GM18909 (cell line): ENCODE results near the gene TBC1D2.
A peak's percentile ranks its signal among the peaks of the same experiment; 100 is the strongest.
"Not testable (repeated sequence)": the region's sequence is repeated elsewhere in the genome, so short reads cannot be mapped to it uniquely, and the experiment has no call there.

Experiments
- ATAC-seq: cut with Tn5 transposase; IDR thresholded peaks from one replicate; pipeline ENCODE4 v1.9.1; 2021; ENCODE audit warnings: mild to moderate bottlenecking; ENCODE audit not compliant: unreplicated experiment, poor library complexity

The TBC1D2 gene, protein sequence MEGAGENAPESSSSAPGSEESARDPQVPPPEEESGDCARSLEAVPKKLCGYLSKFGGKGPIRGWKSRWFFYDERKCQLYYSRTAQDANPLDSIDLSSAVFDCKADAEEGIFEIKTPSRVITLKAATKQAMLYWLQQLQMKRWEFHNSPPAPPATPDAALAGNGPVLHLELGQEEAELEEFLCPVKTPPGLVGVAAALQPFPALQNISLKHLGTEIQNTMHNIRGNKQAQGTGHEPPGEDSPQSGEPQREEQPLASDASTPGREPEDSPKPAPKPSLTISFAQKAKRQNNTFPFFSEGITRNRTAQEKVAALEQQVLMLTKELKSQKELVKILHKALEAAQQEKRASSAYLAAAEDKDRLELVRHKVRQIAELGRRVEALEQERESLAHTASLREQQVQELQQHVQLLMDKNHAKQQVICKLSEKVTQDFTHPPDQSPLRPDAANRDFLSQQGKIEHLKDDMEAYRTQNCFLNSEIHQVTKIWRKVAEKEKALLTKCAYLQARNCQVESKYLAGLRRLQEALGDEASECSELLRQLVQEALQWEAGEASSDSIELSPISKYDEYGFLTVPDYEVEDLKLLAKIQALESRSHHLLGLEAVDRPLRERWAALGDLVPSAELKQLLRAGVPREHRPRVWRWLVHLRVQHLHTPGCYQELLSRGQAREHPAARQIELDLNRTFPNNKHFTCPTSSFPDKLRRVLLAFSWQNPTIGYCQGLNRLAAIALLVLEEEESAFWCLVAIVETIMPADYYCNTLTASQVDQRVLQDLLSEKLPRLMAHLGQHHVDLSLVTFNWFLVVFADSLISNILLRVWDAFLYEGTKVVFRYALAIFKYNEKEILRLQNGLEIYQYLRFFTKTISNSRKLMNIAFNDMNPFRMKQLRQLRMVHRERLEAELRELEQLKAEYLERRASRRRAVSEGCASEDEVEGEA

DNA sequence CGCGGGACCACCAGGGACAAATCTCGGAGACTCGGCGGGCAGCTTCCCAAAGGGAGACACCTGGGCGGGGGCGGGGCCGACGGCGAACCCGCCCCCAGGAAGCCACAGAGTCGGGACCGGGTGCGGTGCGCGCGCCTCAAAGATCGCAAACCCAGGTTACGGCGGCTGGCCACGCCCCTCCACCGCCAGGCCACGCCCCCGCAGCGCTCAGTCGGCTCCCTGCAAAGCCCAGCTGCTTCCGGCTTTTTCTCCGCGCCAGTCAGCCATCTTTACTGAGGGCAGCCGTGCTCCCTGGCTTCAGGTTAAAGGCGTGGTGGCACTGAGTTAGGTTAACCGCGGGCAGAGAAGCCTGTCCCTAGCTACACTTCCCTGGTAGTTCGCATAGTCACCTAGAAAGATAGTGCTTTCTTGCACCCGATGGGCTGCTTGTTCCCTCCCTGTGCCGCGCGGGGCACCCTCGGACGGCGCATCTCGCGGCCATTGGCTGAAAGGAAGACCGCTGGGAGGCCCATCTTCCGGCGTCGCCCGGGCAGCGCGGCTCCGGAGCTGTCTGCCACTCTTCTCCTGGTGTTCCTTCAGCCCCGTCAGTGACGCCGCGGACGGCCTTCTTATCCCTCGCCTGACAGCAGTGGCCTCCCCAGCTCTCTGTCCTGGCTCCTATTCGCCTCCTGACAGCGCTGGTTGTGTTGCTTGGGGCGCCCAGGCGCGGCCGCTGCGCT, at the start of gene TBC1D2:
TSS of gene TBC1D2 (minus strand) at position 72 of the 719 bp plus-strand sequence. CDS start 108 bp downstream, outside the sequence.
- ATAC-seq = peak; percentile 92

- ATAC-seq = no peak
Observed at GRCh38 chr9:98304381-98304780, 48.9 kb upstream of the TBC1D2 start.

- ATAC-seq = no peak
Observed at GRCh38 chr9:98303633-98304125, 48.2 kb upstream of the TBC1D2 start.

DNA sequence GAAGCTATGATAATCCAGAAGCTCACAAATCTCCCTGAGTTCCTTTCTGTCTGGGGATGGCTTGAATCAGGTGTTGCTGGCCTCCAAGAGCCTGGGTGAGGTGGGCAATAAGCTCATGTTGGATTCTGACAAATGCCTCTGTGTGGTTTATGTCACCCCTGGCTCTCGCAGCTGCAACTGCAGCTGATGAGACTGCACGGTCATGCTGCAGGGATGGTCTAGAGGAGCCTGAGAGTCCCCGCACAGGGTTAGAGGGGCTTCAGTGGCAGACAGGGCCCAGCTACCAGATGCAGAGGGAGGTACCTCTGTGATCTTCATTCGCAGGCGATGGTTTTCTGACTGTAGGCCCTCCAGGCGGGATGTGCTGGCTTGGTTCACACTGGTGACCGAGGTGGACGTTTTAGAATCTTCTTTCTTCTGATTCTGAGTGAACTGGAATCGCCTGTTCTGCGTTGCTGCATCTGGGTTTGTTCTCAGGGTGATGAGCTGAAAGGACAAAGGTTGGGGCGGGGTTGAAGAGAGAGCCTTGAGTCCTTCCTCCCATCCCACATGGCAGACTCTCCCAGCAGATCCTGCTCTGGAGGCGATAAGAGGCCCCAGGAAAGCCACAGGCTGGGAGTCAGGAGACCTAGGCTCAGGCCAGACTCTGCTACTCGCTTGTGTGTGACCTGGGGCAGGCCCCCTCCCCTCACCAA, 47.6 kb upstream of the TBC1D2 start:
- ATAC-seq = no peak

DNA sequence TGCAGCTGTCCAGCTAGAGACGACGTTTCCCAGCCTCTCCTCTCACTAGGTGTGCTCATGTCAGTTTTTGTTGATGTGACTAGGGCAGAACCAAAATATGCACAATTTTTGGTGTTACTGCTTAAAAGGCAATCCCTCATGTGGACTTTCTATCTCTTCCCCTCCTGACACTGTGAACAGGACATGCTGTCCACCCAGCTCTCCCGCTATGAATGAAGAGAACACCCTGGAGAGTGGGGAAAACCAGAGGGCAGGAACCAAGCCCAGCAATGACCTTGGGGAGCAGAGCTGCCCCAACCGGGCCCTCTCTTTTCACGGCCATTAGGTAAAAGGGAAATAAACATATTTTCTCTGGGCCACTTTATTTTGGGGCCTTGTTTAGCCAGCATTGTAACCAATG, 46.7 kb upstream of the TBC1D2 start:
- ATAC-seq = no peak

GRCh38 chr9:98300611-98301010, 45.2 kb upstream of the TBC1D2 start:
- ATAC-seq = no peak

GRCh38 chr9:98298476-98298875, 43.0 kb upstream of the TBC1D2 start:
- no peak for ATAC-seq

- ATAC-seq = no peak
Observed at GRCh38 chr9:98295824-98296223, 40.4 kb upstream of the TBC1D2 start.

DNA sequence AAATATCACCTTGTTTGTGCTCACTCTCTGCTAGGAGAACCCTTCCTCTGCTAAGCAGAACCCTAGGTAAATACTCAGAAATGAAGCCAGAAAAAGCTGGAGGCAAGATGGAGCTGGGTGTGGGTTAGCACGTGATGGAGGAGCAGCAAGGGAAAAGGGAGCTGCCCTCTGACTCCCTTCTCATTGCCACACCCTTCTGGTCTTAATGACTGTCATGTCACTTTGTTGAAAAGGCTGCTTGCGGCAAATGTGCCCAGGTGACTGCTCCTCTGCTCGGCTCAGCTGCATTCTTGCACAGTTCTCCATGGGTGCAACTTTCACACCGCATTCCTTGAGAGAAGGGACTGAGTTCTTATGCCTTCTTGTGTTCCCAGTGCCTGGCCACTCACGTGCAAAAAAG, 36.4 kb upstream of the TBC1D2 start:
- no peak for ATAC-seq

DNA sequence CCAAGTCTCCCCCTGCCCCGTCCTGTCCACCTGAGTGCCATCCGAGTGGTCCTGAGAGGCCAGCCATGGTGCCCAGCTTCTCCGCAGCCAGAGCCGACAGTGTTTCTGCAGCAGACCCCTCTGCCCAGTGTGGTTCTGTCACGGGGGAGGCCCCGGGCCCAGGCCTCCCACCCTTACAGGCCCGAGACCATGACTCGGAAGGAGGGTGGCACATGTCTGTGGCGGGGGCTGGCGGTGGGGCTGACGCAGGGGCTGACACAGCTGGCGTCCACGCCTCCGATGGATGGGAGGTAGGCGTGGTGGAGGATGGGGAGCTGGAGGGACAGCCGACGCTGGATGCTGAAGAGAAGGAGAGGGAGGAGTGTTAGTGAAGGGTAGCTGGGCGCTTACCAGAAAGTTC, 35.0 kb upstream of the TBC1D2 start:
- no peak for ATAC-seq

DNA sequence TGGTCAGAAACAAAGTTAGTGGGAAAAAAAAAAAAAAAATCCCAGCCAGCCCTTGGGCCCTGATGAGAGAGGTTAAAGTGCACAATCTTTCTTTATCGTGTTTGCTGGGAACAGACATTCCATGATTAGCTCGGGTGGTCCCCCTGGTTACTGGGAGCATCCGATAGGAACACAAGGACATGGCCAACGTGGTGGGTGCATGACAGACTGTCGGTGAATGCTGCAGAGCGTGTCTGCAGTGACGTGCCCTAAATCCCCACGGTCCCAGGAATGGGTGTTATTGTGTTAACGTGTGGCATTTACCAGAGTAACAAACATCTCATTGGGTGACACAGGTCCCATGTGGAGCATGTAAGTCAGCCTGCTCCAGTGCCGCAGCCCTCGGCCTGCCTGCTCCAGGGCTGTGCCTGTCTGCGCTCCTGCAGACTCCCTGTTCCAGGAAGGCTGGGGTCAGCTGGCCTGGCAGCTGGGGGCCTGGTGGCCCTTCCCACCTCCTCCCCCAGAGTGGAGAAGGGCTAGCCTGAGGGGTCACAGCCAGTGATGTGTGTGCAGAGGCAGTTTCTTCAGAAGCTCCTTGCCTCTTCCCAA, 34.3 kb upstream of the TBC1D2 start:
- ATAC-seq = no peak

DNA sequence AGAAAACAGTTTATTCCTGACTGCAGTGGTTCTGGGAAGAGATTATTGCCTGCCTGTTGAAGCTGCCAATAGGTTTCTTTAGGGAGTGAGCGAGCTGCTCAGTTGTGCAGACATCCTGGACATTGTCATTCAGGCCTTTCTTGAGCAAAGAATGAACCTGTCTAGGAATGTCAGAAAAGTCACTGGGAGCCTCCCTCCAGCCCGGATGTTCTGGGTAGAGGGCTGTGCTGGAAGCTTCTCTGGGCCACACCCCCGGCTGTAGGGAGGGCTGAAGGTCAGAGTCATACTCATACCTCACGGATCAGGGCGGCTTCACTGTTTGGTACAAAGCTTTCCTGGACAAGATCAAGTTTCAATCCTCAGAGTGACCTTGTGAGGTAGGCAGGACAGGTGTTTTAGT, 33.4 kb upstream of the TBC1D2 start:
- no peak for ATAC-seq

DNA sequence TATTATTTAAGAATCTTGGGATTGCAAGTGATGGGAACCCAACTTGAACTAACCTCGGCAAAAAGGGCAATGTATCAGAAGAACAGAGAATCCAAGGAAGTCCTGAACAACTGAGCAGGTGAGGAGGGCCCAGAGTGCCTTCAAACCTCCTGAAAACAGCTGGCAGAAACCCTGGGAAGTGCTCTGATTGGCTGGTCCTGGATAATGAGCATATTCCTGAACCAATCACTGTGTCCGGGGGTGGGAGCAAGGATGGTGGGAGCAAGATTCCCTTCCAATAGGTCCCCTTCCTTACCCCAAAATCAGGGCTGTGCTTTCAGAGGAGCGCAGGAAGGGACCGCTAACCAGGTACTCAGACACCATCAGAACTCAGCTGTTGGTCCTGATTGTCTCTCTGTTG, 31.9 kb upstream of the TBC1D2 start:
- ATAC-seq = no peak

- no peak for ATAC-seq
Observed at GRCh38 chr9:98285446-98285845, 30.0 kb upstream of the TBC1D2 start.

GRCh38 chr9:98284754-98285153, 29.3 kb upstream of the TBC1D2 start:
- no peak for ATAC-seq

DNA sequence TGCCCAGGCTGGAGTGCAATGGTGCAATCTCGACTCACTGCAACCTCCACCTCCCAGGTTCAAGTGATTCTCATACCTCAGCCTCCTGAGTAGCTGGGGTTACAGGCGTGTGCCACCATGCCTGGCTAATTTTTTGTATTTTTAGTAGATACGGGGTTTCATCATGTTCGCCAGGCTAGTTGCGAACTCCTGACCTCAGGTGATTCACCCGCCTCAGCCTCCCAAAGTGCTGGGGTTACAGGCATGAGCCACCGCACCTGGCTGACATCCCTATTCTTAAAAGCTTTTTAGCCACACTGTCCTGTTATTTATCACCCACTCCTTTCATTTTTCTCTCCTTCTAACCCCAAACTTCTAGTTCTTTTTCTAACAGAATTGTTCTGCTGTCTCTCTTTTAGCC, 27.7 kb upstream of the TBC1D2 start:
- not testable (repeated sequence) for ATAC-seq

DNA sequence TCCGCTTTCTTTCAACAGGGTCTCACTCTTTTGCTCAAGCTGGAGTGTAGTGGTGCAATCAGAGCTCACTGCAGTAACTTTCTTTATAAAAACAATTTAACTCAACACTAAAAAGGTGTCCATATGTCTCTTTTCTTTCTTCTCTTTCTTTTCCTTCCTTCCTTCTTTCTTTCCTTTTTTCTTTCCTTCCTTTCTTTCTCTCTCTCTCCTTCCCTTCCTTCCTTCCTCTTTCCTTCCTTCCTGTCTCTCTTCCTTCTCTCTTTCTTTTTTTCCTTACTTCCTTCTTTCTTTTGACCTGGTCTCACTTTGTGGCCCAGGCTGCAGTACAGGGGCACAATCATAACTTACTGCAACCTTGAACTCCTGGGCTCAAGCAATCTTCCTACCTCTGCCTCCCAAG, 25.8 kb upstream of the TBC1D2 start:
- no peak for ATAC-seq

GRCh38 chr9:98280574-98280973, 25.1 kb upstream of the TBC1D2 start:
- ATAC-seq = no peak

DNA sequence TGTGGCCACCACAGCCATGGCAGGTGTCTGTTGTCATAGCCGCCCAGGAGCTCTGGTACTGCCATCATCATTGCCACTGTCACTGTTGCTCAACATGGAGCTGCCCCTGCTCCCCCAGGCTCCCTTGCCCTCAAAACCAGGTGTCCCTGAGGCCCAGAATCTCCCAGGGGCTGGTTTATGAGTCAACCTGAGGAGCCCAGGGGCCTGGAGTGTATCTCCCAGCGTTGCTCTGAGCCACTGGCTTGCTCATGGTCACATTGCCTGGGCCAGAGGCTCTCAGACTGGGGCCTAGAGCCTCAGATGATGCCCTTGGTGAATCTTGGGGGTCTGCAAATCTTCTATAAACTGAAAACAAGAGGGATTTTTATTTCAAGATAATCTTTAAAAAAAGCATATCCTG, 24.7 kb upstream of the TBC1D2 start:
- no peak for ATAC-seq
